Osteoblast (primary cell): ENCODE results near the gene LYSMD2. TPM values are rescaled to one million over a fixed set of nuclear protein-coding genes. Genes with fewer than 3 reads are reported as not detected.

ENCODE experiments used
- DNase-seq: peaks from one replicate; pipeline ENCODE4 v3.0.0; 2011; ENCODE audit warnings: low spot score, mixed read lengths; ENCODE audit not compliant: insufficient read length; ENCODE audit errors: missing footprints
- H2AFZ ChIP-seq: 2 replicates; pipeline ENCODE4 v1.6.0; 2011; ENCODE audit warnings: mild to moderate bottlenecking, low read length
- H3K27ac ChIP-seq: 2 replicates; pipeline ENCODE4 v1.5.1; 2011; ENCODE audit warnings: mild to moderate bottlenecking, low read depth, low read length, moderate library complexity
- H3K27me3 ChIP-seq: 2 replicates; pipeline ENCODE4 v1.6.0; 2012; ENCODE audit warnings: mild to moderate bottlenecking, control low read depth, inconsistent platforms, low read length, moderate library complexity; ENCODE audit not compliant: insufficient read depth
- H3K36me3 ChIP-seq: 2 replicates; pipeline ENCODE4 v1.5.1; 2011; ENCODE audit warnings: mild to moderate bottlenecking, low read length, control low read depth, moderate library complexity; ENCODE audit not compliant: insufficient read depth
- H3K4me1 ChIP-seq: 2 replicates; pipeline ENCODE4 v1.5.1; 2011; ENCODE audit warnings: mild to moderate bottlenecking, low read length, control low read depth, moderate library complexity; ENCODE audit not compliant: insufficient read depth
- H3K4me2 ChIP-seq: 2 replicates; pipeline ENCODE4 v1.6.0; 2011; ENCODE audit warnings: mild to moderate bottlenecking, low read length; ENCODE audit not compliant: insufficient read depth
- H3K4me3 ChIP-seq: fragments of 200-600 bp; sonication (generic); 3 replicates; pipeline ENCODE4 v1.5.1; 2012; ENCODE audit warnings: mild to moderate bottlenecking, low read length, inconsistent platforms; ENCODE audit not compliant: insufficient read depth
- H3K79me2 ChIP-seq: 2 replicates; pipeline ENCODE4 v1.6.0; 2012; ENCODE audit warnings: mild to moderate bottlenecking, low read length, control low read depth, inconsistent platforms; ENCODE audit not compliant: insufficient read depth
- H3K9me3 ChIP-seq: 2 replicates; pipeline ENCODE4 v1.5.1; 2011; ENCODE audit warnings: low read depth, low read length, control low read depth
- H4K20me1 ChIP-seq: 2 replicates; pipeline ENCODE4 v1.6.0; 2012; ENCODE audit warnings: mild to moderate bottlenecking, low read length, control low read depth; ENCODE audit not compliant: insufficient read depth
- total RNA-seq: library from RNA; depleted of rRNA; stranded (reverse); fragments of >200 nt; gene quantifications from 2 replicates; pipeline ENCODE4 v1.2.3, GENCODE V29; 2012
- TF ChIP-seq, protein P1 (sequence below): IDR thresholded peaks from 2 replicates; pipeline ENCODE4 v1.5.1; 2011; ENCODE audit warnings: mild to moderate bottlenecking, low read depth, low read length, moderate library complexity; ENCODE audit errors: extremely low read depth

LYSMD2 gene
- total RNA-seq, 1 donor, result 3.3 TPM

GRCh38 chr15:51774916-51775315, 37.5 kb upstream of the LYSMD2 start:
- H4K20me1 ChIP-seq, result no peaks in the 10 kb centered on the region
- no peak for DNase-seq
- H3K9me3 ChIP-seq, result no peaks in the 10 kb centered on the region
- no peak overlapping the region for H2AFZ ChIP-seq
- H3K4me1 ChIP-seq, result no peaks in the 10 kb centered on the region
- H3K27me3 ChIP-seq, result no peaks in the 10 kb centered on the region
- H3K79me2 ChIP-seq, result no peaks in the 10 kb centered on the region
- H3K27ac ChIP-seq, result no peak overlapping the region
- H3K4me3 ChIP-seq, result no peak overlapping the region
- H3K4me2 ChIP-seq, result no peak overlapping the region
- TF ChIP-seq, protein P1, sequence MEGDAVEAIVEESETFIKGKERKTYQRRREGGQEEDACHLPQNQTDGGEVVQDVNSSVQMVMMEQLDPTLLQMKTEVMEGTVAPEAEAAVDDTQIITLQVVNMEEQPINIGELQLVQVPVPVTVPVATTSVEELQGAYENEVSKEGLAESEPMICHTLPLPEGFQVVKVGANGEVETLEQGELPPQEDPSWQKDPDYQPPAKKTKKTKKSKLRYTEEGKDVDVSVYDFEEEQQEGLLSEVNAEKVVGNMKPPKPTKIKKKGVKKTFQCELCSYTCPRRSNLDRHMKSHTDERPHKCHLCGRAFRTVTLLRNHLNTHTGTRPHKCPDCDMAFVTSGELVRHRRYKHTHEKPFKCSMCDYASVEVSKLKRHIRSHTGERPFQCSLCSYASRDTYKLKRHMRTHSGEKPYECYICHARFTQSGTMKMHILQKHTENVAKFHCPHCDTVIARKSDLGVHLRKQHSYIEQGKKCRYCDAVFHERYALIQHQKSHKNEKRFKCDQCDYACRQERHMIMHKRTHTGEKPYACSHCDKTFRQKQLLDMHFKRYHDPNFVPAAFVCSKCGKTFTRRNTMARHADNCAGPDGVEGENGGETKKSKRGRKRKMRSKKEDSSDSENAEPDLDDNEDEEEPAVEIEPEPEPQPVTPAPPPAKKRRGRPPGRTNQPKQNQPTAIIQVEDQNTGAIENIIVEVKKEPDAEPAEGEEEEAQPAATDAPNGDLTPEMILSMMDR, result no peak
- no peaks in the 10 kb centered on the region for H3K36me3 ChIP-seq

GRCh38 chr15:51771773-51772172, 34.3 kb upstream of the LYSMD2 start:
- Histone ChIP-seq H2AFZ (no peak overlapping the region), H3K27ac (no peak overlapping the region)
- no peak for DNase-seq

DNA sequence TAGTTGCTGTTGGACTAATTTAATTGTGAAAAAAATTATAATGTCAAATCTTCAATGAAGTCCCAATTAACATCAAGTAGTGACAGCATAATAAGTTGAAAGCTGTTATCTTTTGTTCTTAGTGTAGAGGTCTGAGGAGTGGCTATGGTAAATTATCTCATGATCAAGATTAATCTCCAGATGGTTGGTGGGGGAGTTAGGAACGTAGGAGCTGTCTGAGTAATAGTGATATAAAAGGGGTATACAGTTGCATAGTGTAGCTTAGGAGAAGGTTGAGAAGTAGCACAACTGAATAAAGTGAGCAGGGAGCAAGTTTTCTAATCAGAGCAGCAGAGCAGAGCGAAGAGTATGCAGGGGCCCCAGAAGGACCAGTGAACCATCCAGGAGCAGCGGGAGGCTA, 33.4 kb upstream of the LYSMD2 start:
- TF ChIP-seq, protein P1, result no peak
- no peak overlapping the region for H2AFZ ChIP-seq

More at GRCh38 chr15:51771773-51772172, 34.3 kb upstream of the LYSMD2 start:
- Histone ChIP-seq H3K79me2 (no peaks in the 10 kb centered on the region), H3K4me3 (no peak overlapping the region), H3K27me3 (no peaks in the 10 kb centered on the region), H3K4me1 (no peaks in the 10 kb centered on the region), H3K4me2 (no peak overlapping the region), H3K9me3 (no peaks in the 10 kb centered on the region), H3K36me3 (no peaks in the 10 kb centered on the region), H4K20me1 (no peaks in the 10 kb centered on the region)
- TF ChIP-seq, protein P1, result no peak

GRCh38 chr15:51768018-51768417, 30.6 kb upstream of the LYSMD2 start:
- H3K9me3 ChIP-seq, result no peaks in the 10 kb centered on the region
- H3K27ac ChIP-seq, result no peak overlapping the region
- H3K4me1 ChIP-seq, result no peaks in the 10 kb centered on the region
- no peaks in the 10 kb centered on the region for H3K36me3 ChIP-seq
- H2AFZ ChIP-seq, result no peak overlapping the region
- H3K79me2 ChIP-seq, result no peaks in the 10 kb centered on the region
- no peak overlapping the region for H3K4me3 ChIP-seq
- TF ChIP-seq, protein P1, result no peak
- H3K4me2 ChIP-seq, result no peak overlapping the region
- H4K20me1 ChIP-seq, result no peaks in the 10 kb centered on the region
- H3K27me3 ChIP-seq, result no peaks in the 10 kb centered on the region
- no peak for DNase-seq

More for the DNA sequence above, 33.4 kb upstream of the LYSMD2 start:
- H4K20me1 ChIP-seq, result no peaks in the 10 kb centered on the region
- no peak overlapping the region for H3K4me3 ChIP-seq
- no peak overlapping the region for H3K4me2 ChIP-seq
- H3K79me2 ChIP-seq, result no peaks in the 10 kb centered on the region
- H3K36me3 ChIP-seq, result no peaks in the 10 kb centered on the region
- no peaks in the 10 kb centered on the region for H3K27me3 ChIP-seq
- no peak overlapping the region for H3K27ac ChIP-seq
- no peak for DNase-seq
- no peaks in the 10 kb centered on the region for H3K9me3 ChIP-seq
- H3K4me1 ChIP-seq, result no peaks in the 10 kb centered on the region
